HUES48 (cell line): ENCODE measurements around the gene GNA12.
"Not testable (repeated sequence)": the region's sequence is repeated elsewhere in the genome, so short reads cannot be mapped to it uniquely, and the experiment has no call there.

ENCODE experiments used
- H3K27ac ChIP-seq: one replicate; pipeline ENCODE4 v1.7.0; 2013; ENCODE audit warnings: low read depth, low read length, inconsistent platforms
- H3K27me3 ChIP-seq: 2 replicates; pipeline ENCODE4 v1.6.1; 2013; ENCODE audit warnings: mild to moderate bottlenecking, low read length; ENCODE audit not compliant: control insufficient read depth, insufficient read depth
- H3K36me3 ChIP-seq: 2 replicates; pipeline ENCODE4 v1.6.1; 2013; ENCODE audit warnings: low read length; ENCODE audit not compliant: control insufficient read depth, insufficient read depth
- H3K4me1 ChIP-seq: 2 replicates; pipeline ENCODE4 v1.6.1; 2013; ENCODE audit warnings: mild to moderate bottlenecking, low read length; ENCODE audit not compliant: control insufficient read depth, insufficient read depth
- H3K4me3 ChIP-seq: 2 replicates; pipeline ENCODE4 v1.5.1; 2013; ENCODE audit warnings: mild to moderate bottlenecking, low read depth, low read length
- H3K9ac ChIP-seq: 2 replicates; pipeline ENCODE4 v1.6.1; 2013; ENCODE audit warnings: mild to moderate bottlenecking, low read depth, low read length, moderate library complexity
- H3K9me3 ChIP-seq: 2 replicates; pipeline ENCODE4 v1.6.1; 2013; ENCODE audit warnings: low read length; ENCODE audit not compliant: control insufficient read depth, insufficient read depth

The GNA12 gene

GRCh38 chr7:2681929-2682799 lies 161.9 kb downstream of the GNA12 start:
- Histone ChIP-seq H3K9me3 (no peaks in the 10 kb centered on the region), H3K27ac (no peak overlapping the region), H3K9ac (no peak overlapping the region), H3K27me3 (peaks cover 3% of the 10 kb centered on the region), H3K36me3 (no peaks in the 10 kb centered on the region), H3K4me3 (no peak overlapping the region), H3K4me1 (no peaks in the 10 kb centered on the region)

GRCh38 chr7:2680792-2681490 lies 163.2 kb downstream of the GNA12 start:
- H3K36me3 ChIP-seq = no peaks in the 10 kb centered on the region
- H3K4me3 ChIP-seq = no peak overlapping the region
- H3K9ac ChIP-seq = no peak overlapping the region
- no peaks in the 10 kb centered on the region for H3K4me1 ChIP-seq
- no peaks in the 10 kb centered on the region for H3K9me3 ChIP-seq
- H3K27ac ChIP-seq = no peak overlapping the region
- H3K27me3 ChIP-seq = no peaks in the 10 kb centered on the region

- H3K9ac ChIP-seq = no peak overlapping the region
- no peaks in the 10 kb centered on the region for H3K36me3 ChIP-seq
- no peak overlapping the region for H3K4me3 ChIP-seq
- H3K9me3 ChIP-seq = no peaks in the 10 kb centered on the region
- H3K27ac ChIP-seq = no peak overlapping the region
- no peaks in the 10 kb centered on the region for H3K4me1 ChIP-seq
- no peaks in the 10 kb centered on the region for H3K27me3 ChIP-seq
These were observed 163.9 kb downstream of the GNA12 start for GRCh38 chr7:2680256-2680655.

- H3K4me3 ChIP-seq, H3K9me3 ChIP-seq, H3K36me3 ChIP-seq, H3K4me1 ChIP-seq, H3K27me3 ChIP-seq, H3K9ac ChIP-seq, H3K27ac ChIP-seq: not testable (repeated sequence)
These were observed 164.7 kb downstream of the GNA12 start for GRCh38 chr7:2679135-2680127.

GRCh38 chr7:2678454-2678853 lies 165.7 kb downstream of the GNA12 start:
- not testable (repeated sequence) for H3K4me3 ChIP-seq, H3K9ac ChIP-seq, H3K4me1 ChIP-seq, H3K27me3 ChIP-seq, H3K9me3 ChIP-seq, H3K36me3 ChIP-seq, H3K27ac ChIP-seq
